Stimulated activated CD4-positive, alpha-beta T cell treated with anti-CD3 and anti-CD28 coated beads, Interleukin-12 subunit alpha, Interleukin-12 subunit beta, amount 100 ng/mL, for 4 hours (primary cell): ENCODE data around the gene IFNGR2.
A peak's percentile ranks its signal among the peaks of the same experiment; 100 is the strongest.
"Not testable (repeated sequence)": the region's sequence is repeated elsewhere in the genome, so short reads cannot be mapped to it uniquely, and the experiment has no call there.

ENCODE experiments used
- DNase-seq: peaks from one replicate; pipeline ENCODE4 v3.0.0-alpha.2; 2020

The IFNGR2 gene, protein sequence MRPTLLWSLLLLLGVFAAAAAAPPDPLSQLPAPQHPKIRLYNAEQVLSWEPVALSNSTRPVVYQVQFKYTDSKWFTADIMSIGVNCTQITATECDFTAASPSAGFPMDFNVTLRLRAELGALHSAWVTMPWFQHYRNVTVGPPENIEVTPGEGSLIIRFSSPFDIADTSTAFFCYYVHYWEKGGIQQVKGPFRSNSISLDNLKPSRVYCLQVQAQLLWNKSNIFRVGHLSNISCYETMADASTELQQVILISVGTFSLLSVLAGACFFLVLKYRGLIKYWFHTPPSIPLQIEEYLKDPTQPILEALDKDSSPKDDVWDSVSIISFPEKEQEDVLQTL

DNA sequence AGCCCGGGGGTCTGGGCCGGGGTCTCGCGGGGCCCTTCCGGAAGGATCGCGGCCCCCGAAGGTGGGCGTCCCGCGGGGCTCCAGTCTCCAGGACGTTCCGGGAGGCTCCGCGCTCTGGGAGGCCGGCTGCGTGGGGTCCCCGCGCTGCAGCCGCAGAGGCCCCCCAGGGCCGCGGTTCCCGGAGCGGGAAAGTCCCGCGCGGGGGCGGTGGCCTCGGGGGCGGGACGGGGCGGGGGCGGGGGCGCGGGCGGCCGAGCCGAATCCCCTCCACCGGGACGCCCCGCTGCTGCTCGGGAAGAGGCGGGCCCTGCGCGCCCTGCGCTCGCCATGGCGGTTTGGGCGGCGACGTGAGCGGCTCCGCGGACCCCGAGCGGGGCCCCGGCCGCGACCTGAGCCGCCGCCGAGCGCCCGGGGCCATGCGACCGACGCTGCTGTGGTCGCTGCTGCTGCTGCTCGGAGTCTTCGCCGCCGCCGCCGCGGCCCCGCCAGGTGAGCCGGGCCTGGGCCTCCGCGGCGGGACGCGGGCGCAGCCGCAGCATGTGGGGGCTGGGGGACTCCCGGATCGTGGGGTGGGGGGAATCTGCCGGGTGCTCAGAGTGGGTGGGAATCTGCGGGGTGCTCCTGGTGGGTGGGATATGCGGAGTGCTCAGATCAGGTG is at the start of gene IFNGR2:
Gene IFNGR2, plus strand, starts transcription at position 286 of the 658 bp plus-strand sequence. Its CDS starts 131 bp downstream, at position 417.
- peak; percentile 45 for DNase-seq

DNA sequence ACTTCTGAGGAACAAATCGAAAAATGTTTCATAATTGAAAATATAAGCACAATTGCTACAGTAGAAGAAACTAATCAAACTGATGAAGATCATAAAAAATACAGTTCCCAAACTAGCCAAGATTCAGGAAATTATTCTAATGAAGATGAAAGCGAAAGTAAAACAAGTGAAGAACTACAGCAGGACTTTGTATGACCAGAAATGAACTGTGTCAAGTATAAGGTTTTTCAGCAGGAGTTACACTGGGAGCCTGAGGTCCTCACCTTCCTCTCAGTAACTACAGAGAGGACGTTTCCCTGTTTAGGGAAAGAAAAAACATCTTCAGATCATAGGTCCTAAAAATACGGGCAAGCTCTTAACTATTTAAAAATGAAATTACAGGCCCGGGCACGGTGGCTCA is 47.9 kb upstream of the IFNGR2 start:
- DNase-seq = no peak

DNA sequence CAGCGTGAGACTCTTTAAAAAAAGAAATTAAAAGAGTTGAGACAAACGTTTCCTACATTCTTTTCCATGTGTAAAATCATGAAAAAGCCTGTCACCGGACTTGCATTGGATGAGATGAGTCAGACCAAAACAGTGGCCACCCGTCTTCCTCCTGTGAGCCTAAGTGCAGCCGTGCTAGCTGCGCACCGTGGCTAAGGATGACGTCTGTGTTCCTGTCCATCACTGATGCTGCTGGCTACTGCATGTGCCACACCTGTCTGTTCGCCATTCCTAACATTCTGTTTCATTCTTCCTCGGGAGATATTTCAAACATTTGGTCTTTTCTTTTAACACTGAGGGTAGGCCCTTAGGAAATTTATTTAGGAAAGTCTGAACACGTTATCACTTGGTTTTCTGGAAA is 47.2 kb upstream of the IFNGR2 start:
- no peak for DNase-seq

DNA sequence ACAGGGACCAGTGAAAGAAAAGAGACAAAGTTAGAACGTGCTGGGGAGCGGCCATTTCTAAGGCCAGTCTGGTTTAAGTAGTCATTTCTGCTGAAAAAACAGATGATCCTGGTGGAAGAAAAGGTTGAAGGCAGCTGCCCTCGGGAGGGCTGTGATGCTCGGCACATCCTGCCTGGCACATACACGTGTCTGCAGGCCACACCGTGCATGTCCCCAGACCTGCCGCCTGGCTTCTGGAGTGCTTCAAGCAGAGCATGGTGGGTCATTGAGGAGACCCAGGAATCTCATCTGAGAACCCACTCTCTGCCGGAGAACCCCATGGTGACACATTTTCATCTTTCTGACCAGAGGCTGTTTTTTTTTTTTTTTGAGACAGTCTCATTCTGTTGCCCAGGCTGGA is 46.0 kb upstream of the IFNGR2 start:
- DNase-seq = no peak

DNA sequence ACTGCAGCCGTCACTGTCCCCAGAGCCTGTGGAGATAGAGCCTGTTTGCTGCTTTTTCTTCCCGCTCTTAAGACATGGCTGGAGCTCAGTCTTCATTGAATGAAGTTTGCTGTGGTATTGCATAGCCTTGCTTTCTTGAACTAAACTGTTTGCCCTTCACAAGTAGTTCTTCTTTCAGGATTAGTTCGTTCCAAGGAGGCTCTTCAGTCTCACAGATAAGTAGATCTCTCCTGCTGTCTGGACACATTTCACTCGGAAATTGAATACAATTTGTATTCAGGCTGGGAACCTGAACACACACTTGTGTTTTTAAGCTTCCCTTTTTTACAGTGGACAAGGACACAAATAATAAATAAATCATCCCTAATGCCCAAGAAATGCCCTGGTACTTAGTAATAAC is 43.8 kb upstream of the IFNGR2 start:
- DNase-seq = no peak

DNA sequence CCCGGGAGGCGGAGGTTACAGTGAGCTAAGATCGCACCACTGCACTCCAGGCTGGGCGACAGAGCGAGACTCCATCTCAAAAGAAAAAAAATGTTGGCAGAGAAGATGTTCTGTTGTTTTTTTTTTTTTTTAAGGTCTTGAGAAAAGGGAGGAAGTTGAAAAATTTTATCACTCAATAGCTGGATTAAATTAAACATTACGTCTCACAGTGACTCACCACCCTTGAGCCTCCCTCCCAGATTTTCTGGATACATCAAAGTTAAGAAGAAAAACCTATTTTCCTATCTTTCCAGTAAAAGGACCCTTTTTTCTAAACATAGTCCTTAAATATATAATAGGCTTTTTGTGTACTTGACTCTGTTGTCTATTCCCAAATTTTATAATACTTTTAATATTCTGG is 42.9 kb upstream of the IFNGR2 start:
- DNase-seq = no peak

DNA sequence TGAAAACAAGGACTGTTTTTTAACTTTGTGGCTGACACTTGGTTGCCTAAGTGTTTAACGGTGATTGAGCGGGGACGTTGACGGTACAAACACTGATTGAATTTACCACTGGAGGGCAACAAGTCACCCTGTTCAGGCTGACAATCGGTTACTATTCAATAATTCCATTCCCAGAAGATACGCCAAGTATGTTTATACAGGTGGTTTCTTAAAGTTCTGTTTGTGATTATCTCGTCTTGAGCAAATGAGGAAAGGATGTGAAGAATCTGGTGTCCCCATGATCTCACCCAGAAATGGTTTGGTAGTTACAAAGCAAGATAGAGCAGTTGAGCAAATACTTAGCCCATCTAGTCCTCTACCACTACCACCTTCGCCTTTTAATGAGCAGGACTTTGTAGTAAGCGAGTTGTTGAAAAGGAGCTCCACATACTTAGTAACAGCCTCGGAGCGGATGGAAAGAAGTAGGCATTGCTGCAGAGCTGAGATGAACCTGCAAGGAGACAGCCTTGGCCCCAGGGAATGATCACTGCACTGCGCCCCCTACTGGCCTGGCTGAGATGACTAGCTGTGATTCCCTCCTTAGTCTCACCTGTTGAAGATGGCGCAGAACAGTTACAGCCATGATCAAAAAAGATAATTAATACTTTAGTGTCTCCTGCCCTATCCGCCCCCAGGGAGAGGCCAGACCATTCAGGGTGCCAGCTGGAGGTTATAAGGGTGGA is 42.2 kb upstream of the IFNGR2 start:
- DNase-seq = peak; percentile 89

DNA sequence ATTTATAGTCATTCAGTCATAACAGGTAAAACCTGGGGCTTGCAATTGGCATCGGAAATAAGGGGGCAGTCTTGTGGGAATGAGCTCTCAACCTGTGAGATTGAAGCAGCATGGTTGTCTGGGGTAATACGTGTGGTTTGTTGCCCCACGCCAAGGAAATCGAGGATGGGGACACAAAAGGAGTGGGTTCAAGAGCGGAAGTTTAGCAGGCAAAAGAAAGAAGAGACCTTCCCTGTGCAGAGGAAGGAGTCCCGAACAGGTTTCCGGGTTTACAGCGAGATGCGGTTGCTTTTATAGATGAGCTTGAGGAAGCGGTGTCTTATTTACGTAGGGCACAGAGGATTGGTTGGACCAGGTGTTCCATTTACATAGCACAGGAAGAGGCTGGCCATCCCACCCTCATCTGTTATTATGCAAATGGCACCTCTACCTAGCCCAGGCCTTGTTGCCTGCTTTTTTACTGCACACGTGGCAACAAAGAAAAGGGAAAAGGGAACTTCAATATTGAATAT is 41.1 kb upstream of the IFNGR2 start:
- DNase-seq = peak; percentile 25

DNA sequence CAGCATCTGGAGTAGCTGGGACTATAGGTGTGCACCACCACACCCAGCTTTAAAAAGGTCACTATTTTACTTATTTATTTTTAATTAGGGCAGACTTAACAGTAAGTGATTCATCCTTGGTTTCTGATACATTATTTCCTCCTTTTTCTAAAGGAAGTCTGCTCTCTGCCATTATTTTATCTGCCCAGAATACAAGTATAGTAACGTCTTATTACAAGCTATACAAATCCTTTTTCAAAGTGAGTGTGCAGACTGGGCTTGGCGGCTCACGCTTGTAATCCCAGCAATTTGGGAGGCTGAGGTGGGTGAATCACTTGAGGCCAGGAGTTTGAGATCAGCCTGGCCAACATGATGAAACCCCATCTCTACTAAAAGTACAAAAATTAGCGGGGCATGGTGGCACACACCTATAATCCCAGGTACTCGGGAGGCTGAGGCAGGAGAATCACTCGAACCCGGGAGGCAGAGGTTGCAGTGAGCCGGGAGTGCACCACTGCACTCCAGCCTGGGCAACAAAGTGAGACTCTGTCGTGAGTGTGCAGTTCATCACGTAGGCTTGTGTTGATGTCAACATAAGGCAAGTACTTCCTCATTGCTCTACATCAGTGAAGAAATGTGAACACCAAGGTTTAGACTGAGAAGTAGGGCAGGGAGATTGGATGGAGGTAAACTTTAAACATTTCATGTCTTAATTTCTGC is 39.2 kb upstream of the IFNGR2 start:
- not testable (repeated sequence) for DNase-seq

DNA sequence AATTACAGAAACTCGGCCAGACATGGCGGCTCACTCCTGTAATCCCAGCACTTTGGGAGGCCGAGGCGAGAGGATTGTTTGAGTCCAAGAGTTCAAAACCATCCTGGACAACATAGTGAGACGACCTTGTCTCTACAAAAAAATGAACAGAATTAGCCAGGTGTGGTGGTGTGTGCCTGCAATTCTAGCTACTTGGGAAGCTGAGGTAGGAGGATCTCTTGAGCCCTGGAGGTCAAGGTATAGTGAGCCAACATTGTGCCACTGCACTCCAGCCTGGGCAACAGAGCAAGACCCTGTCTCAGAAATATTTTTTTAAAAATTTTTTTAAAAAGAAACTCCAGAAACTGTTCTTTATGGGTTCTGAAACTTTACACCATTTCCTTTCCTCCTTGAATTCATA is 38.4 kb upstream of the IFNGR2 start:
- no peak for DNase-seq

DNA sequence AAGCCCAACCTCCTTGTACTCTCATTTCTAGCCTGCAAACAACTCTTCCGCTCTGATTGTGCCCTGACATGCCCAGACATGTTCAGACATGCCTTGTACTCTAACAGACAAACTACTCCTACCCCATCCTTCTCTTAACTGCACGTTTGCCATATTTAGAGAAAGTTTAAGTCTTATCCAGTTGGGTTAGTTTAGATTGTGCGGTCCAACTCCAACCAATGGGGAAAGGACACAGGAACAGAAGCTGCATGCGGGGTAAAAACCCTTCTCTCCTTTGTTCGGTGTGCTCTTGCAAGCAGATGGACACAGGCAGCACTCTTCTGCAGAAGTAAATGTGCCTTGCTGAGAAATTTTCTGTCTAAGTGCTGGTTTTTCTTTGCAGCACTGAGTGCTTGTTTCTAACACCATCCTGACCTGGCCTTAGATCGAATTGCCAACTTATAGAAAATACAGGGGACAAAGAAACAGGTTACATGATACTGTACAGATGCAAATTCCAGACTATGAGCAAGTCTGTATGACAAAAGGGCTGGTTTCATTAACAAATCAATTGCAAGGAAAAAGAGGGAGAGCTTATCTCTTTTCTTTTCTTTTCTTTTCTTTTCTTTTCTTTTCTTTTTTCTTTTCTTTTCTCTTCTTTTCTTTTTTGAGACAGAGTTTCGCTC is 35.8 kb upstream of the IFNGR2 start:
- no peak for DNase-seq

DNA sequence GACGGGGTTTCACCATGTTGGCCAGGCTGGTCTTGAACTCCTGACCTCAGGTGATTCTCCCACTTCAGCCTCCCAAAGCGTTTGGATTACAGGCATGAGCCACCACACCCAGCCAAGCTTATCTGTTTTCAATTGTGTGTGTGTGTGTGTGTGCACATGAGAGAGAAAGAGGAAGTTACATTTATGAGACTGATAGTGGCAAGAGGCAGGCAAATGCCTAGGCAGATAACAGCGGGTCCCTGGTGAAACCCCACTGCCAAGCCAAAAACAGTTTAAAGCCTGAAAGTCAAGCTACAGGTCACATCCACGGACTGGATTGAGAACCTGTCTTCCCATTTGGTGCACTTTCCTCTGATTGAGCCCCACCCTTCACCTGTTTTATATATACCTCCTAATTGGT is 35.1 kb upstream of the IFNGR2 start:
- DNase-seq = no peak

DNA sequence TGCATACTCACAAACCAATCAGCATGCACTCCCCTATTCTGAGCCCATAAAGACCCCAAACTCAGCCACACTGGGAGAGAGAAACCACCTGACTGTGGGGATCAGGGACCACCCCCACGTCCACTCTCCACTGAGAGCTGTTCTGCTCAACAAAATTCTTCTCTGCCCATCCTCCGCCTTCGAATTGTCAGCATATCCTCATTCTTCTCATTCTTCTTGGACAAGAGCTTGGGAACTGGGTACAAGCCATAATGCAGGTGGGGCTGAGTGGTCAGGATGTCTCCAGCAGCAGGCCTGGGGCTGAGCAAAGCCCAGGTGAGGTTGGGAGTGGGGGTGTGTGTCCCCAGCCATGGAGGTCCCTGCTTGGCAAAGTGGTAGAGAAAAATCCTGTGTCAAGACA is 34.6 kb upstream of the IFNGR2 start:
- no peak for DNase-seq

DNA sequence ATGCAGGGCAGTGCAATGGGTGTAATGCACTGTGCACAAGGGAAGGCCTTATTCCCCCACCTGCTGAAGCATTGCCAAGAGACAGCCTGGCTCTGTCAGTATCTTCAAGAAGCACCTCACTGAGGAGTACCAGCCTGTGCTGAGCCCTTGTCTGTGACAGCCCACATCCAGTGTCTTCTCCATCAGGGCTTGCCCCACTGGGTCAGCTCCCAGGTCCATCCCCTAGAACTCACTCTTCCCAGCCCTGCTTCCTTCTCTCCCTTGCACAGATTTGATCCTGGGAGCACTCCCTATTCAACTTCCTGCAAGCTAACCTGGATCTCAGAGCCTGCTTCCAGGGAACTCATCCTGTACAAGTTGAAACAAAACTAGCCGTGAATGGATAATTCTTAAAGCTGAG is 33.6 kb upstream of the IFNGR2 start:
- no peak for DNase-seq

DNA sequence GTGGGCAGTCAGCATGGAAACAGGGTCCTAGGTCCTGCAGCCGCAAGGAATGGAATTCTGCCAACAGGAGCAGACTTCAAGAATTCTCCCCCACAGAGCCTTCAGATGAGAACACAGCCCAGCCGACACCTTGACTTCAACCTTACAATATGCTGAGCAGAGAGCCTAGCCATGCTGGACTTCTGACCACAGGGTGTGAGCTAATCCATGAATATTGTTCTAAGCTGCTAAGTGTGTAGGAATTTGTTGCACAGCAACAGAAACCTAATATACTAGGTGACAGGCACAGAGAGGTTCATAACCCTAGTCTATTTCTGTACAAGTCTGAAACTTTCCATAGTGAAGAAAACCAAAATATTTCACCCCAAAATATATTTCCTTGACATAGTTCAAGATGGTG is 32.9 kb upstream of the IFNGR2 start:
- no peak for DNase-seq

DNA sequence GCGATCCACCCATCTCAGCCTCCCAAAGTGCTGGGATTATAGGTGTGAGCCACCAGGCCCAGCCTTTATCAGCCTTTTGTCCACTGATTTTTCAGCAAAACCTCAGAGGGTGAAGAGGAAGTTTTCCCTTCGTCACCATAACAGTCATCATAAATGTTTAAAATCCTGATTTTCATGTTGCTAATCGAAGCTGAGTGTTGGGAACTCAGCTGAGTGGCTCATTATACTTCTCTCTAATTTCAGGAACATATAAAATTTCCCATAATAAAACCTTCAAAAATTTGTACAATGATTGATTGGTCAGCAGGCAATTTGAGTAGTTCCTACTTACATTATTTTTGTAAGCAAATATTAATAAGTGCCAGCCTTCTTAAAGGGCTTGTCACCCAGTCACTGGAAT is 31.8 kb upstream of the IFNGR2 start:
- no peak for DNase-seq

DNA sequence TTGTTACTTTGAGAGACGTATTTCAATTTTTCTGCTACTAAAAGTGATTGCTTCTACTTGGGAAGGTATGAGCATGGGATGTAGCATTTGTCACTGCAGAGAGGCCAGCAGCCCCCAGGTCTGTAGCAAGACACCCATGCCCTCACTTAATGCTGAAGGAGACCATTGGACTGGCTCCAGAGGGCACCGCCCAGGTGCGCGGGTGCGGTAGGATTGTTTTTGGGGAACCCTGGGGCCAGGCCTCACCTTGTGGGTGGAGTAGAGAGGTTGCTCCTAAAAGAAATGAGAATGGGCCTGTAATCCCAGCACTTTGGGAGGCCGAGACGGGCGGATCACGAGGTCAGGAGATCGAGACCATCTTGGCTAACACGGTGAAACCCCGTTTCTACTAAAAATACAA is 30.6 kb upstream of the IFNGR2 start:
- DNase-seq = no peak

DNA sequence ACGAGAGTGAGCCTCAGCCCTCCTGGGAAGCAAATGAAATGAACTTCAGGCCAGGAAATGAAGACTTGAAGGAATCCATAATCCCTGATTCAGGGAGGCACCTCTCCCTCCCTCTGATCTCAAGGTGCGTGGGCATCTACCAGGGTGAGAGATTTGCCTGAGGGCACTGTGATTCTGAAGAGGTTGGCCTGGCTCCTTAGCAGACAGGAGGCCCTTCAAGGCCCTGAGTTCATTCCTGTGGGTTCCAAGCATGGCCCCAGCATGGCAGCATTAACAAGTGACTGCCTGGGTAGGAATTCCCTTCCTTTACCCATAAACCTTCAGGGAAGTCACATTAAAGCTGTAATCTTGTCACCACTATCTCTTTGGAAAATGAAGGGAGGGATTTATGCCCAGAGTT is 29.8 kb upstream of the IFNGR2 start:
- no peak for DNase-seq

DNA sequence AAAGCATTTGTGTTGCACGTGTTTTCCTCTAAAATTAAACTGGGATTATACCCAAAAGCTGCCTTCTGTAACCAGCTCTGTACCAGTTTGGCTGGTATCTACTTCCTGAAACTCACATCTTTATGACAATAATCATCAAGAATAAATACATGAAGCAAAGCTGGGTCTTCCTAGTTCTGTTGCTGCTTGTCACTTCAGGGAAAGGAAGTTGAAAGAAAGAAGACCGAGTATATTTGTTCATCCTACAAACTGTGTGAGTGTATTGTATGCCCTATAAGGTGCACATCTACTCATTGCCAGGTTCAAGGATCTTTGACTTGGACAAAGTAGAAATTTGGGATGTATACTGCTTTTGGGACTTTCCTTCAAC is 29.1 kb upstream of the IFNGR2 start:
- no peak for DNase-seq

DNA sequence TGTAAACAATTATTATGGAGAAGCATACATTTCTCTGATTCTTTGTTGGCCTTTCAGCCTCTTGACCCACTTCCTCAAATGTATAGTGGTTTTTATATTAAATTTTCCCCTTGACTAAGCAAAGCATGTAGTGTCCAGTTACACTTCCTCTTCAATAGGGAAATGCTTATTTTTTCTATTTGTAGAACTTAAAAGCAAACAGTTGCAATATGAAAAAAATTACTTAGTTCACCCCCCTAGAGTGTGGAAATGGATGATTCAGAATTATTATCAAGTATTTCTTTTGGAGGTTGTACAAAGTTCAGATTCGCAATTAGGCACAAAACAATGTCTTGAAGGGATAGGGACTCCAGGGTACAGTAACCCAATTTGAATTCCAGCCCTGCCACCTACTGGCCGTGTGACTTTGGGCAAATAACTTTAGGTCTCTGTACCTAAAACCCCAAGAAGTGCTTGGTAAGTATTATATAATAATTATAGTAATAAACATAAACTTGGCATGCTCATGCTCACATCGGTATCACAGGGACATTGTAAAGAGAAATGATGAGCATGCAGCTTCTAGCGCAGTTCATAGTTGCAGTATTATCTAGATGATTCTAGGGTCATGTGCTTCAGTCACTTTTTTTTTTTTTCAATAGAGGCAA is 28.6 kb upstream of the IFNGR2 start:
- DNase-seq = peak; percentile 54

DNA sequence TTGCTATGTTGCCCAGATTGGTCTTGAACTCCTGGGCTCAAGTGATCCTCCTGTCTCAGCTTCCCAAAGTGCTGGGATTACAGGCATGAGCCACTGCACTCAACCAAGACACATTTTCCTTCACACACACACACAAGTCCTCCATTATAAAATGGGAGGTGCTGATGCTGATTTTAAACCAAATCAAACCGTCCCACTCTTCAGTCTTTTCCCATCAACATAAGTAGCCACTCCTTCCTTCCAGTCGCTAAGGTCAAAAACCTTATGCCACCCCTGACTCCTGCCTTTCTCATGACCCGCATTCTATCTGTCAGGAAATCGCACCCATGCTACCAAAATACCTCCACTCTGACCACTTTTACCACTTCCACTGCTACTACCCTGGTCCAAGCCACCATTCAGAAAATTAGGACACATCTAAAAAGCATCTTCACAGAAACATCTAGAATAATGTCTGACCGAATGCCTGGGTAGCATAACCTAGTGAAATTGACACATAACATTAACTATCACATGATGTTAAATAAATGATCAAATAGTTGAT is 28.0 kb upstream of the IFNGR2 start:
- DNase-seq = no peak
